HCT116 (cell line): Measurements from ENCODE around the gene OASL. TPM values are rescaled to one million over a fixed set of nuclear protein-coding genes. Genes with fewer than 3 reads are reported as not detected.

Experiments used
- ATAC-seq: fragments of 200-7000 bp; cut with Tn5 transposase; 2 replicates; pipeline ENCODE4 v1.9.1; 2020; ENCODE audit warnings: mild to moderate bottlenecking, moderate library complexity
- BruUV-seq: library from RNA; stranded (reverse); fragments of 400-500 nt; replicated peaks from 2 replicates; lab custom pipeline; 2021; lab: Mats Ljungman, UMichigan
- CTCF ChIA-PET: fragments of 300-600 bp; sonication (Branson Sonifier 250); formaldehyde crosslinking; loops from one replicate; lab custom pipeline; 2021; ENCODE audit warnings: antibody characterized with exemption; lab: Charles Lee
- POLR2A ChIA-PET: fragments of 300-600, 350-600 bp; sonication (Branson Sonifier 250); formaldehyde crosslinking; loops from one replicate; lab custom pipeline; 2021; ENCODE audit warnings: antibody characterized with exemption; lab: Charles Lee
- RAD21 ChIA-PET, 2 experiments: fragments of 300-600 bp; sonication (Branson Sonifier 250); formaldehyde crosslinking; loops; one replicate each; lab custom pipeline; 2023; ENCODE audit warnings: low total read pairs in 2 of 2; ENCODE audit not compliant: uncharacterized antibody in 2 of 2, unreplicated experiment in 2 of 2, low non-redundant PET in 1 of 2; lab: Charles Lee
- DNase-seq: peaks from one replicate; pipeline ENCODE4 v3.0.0-alpha.2; 2010; ENCODE audit warnings: low read depth, low spot score
- H2AFZ ChIP-seq: fragments of 200-600 bp; shearing (Covaris generic), sonication (generic); 2 replicates; pipeline ENCODE4 v1.6.1; 2017; ENCODE audit warnings: low read depth, mixed run types, mixed read lengths, antibody characterized with exemption, low read length; ENCODE audit not compliant: poor library complexity, severe bottlenecking
- H3K27ac ChIP-seq: 2 replicates; pipeline ENCODE4 v1.5.1; 2012; ENCODE audit warnings: low read depth, low read length
- H3K27me3 ChIP-seq: fragments of 200-600 bp; sonication (generic); 2 replicates; pipeline ENCODE4 v1.6.1; 2016; ENCODE audit warnings: mixed run types, low read length, mixed read lengths; ENCODE audit not compliant: insufficient read depth
- H3K36me3 ChIP-seq, 2 experiments: fragments of 200-500 bp in 1 of 2; fragments of 200-600 bp in 1 of 2; sonication (Bioruptor generic) in 1 of 2; sonication (generic) in 1 of 2; 2 replicates each; pipeline versions ENCODE4 v1.5.1 to v1.6.1; 2014 to 2016; ENCODE audit warnings: low read length in 2 of 2, inconsistent platforms in 1 of 2, mixed read lengths in 1 of 2, mixed run types in 1 of 2; ENCODE audit not compliant: insufficient read depth in 2 of 2, control insufficient read depth in 1 of 2
- H3K4me1 ChIP-seq, 2 experiments: fragments of 200-600 bp in 1 of 2; sonication (generic) in 1 of 2; 2 replicates each; pipeline versions ENCODE4 v1.5.1 to v1.6.1; 2012 to 2017; ENCODE audit warnings: low read length in 2 of 2, inconsistent platforms in 1 of 2, mild to moderate bottlenecking in 1 of 2, mixed read lengths in 1 of 2, mixed run types in 1 of 2, moderate library complexity in 1 of 2; ENCODE audit not compliant: insufficient read depth in 2 of 2, control insufficient read depth in 1 of 2
- H3K4me2 ChIP-seq: fragments of 200-600 bp; sonication (generic); 2 replicates; pipeline ENCODE4 v1.6.1; 2017; ENCODE audit warnings: mixed run types, low read length, mixed read lengths
- H3K4me3 ChIP-seq, 2 experiments: fragments of 200-600 bp in 1 of 2; sonication (generic) in 1 of 2; replicated peaks in 1 of 2; 2 replicates each; pipeline ENCODE4 v1.5.1; 2011 to 2016; ENCODE audit warnings: low read length in 2 of 2, control low read depth in 1 of 2, low read depth in 1 of 2, mild to moderate bottlenecking in 1 of 2, mixed read lengths in 1 of 2, mixed run types in 1 of 2
- H3K79me2 ChIP-seq: fragments of 200-600 bp; sonication (generic); 2 replicates; pipeline ENCODE4 v1.6.1; 2017; ENCODE audit warnings: mild to moderate bottlenecking, mixed run types, low read length, moderate library complexity, mixed read lengths; ENCODE audit not compliant: insufficient read depth
- H3K9ac ChIP-seq: fragments of 200-600 bp; sonication (generic); 2 replicates; pipeline ENCODE4 v1.6.1; 2016; ENCODE audit warnings: low read length, mixed read lengths
- H3K9me2 ChIP-seq: fragments of 200-600 bp; sonication (generic), shearing (Covaris generic); 2 replicates; pipeline ENCODE4 v1.6.1; 2017; ENCODE audit warnings: mixed run types, mild to moderate bottlenecking, moderate library complexity; ENCODE audit not compliant: insufficient read depth
- H3K9me3 ChIP-seq, 2 experiments: fragments of 200-500 bp in 1 of 2; fragments of 200-600 bp in 1 of 2; sonication (Bioruptor generic) in 1 of 2; sonication (generic) in 1 of 2; 2 replicates each; pipeline ENCODE4 v1.6.1; 2014 to 2017; ENCODE audit warnings: low read length in 2 of 2, mixed read lengths in 2 of 2, inconsistent platforms in 1 of 2, low read depth in 1 of 2, mild to moderate bottlenecking in 1 of 2, mixed run types in 1 of 2, moderate library complexity in 1 of 2; ENCODE audit not compliant: control insufficient read depth in 1 of 2, insufficient read depth in 1 of 2
- H4K20me1 ChIP-seq: fragments of 200-600 bp; sonication (generic), shearing (Covaris generic); 2 replicates; pipeline ENCODE4 v1.6.1; 2017; ENCODE audit warnings: mixed run types, mild to moderate bottlenecking, moderate library complexity; ENCODE audit not compliant: insufficient read depth
- CBX3 ChIP-seq: IDR thresholded peaks from 2 replicates; pipeline ENCODE4 v1.6.1; 2012; ENCODE audit warnings: low read depth
- JUND ChIP-seq: IDR thresholded peaks from 2 replicates; pipeline ENCODE4 v1.6.1; 2012
- SRF ChIP-seq: IDR thresholded peaks from 2 replicates; pipeline ENCODE4 v1.6.1; 2012; ENCODE audit warnings: low read depth
- YY1 ChIP-seq: IDR thresholded peaks from 2 replicates; pipeline ENCODE4 v1.6.1; 2011; ENCODE audit warnings: low read length, low read depth, moderate library complexity, mild to moderate bottlenecking; ENCODE audit not compliant: insufficient replicate concordance; ENCODE audit errors: extremely low read depth
- ZFX ChIP-seq: fragments of 450-650 bp; IDR thresholded peaks from 2 replicates; pipeline ENCODE4 v1.6.1; 2017
- ZNF274 ChIP-seq: fragments of 200-500 bp; sonication (Bioruptor generic); IDR thresholded peaks from 2 replicates; pipeline ENCODE4 v1.6.1; 2014; ENCODE audit warnings: mild to moderate bottlenecking, low read depth, low read length, inconsistent platforms
- intact Hi-C: fragments of 100-400 bp; cut with micrococcal nuclease; formaldehyde crosslinking; loops from 2 replicates; pipeline ENCODE4 v1.10.0; 2022
- total RNA-seq: library from RNA; stranded (reverse); gene quantifications from one replicate; pipeline ENCODE4 v1.2.1, GENCODE V29; 2021; ENCODE audit not compliant: unreplicated experiment
- TF ChIP-seq, protein P1 (sequence below), 3 experiments: fragments of 200-600 bp in 1 of 3; sonication (generic) in 1 of 3; IDR thresholded peaks in 2 of 3; conservative IDR thresholded peaks in 1 of 3; 2 replicates each; pipeline ENCODE4 v1.5.1; 2012 to 2017; ENCODE audit warnings: low read depth in 2 of 3, low read length in 2 of 3, antibody characterized with exemption in 1 of 3, borderline replicate concordance in 1 of 3, control low read depth in 1 of 3, mild to moderate bottlenecking in 1 of 3, mixed read lengths in 1 of 3, mixed run types in 1 of 3, moderate library complexity in 1 of 3; ENCODE audit not compliant: insufficient read depth in 1 of 3
- TF ChIP-seq, protein P2 (sequence below): IDR thresholded peaks from 2 replicates; pipeline ENCODE4 v1.6.1; 2011; ENCODE audit warnings: mild to moderate bottlenecking, low read length, moderate library complexity; ENCODE audit not compliant: insufficient replicate concordance; ENCODE audit errors: extremely low read depth
- TF ChIP-seq, protein P3 (sequence below): IDR thresholded peaks from 2 replicates; pipeline ENCODE4 v1.6.1; 2012

OASL gene
- total RNA-seq, 1 experiment from 2014 or later, result 4.1 TPM

DNA sequence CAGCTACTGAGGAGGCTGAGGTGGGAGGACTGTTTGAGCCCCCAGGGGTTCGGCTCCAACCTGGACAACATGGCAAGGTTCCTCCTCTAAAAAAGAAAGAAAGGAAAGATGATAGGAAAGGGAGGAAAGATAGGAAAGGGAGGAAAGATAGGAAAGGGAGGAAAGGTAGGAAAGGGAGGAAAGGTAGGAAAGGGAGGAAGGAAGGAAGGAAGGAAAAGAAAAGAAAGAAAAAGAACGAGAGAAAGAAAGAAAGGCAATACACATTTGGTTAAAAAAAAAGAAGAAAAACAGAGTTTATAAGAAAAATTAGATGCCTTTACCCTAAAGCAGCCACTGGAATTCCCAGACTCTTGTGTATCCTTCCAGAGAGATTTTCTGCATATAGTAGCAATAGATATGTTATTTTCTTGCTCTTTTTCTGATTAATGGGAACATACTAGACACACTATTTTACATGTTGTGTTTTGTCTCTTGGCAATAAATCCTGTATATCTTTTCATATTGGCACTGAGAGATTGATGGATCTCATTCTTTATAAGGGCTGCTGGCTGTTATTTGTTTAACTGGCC is 48.5 kb downstream of the OASL start:
- TF ChIP-seq YY1, result no peak
- TF ChIP-seq ZFX, result no peak
- no peak for TF ChIP-seq ZNF274
- TF ChIP-seq, protein P1, sequence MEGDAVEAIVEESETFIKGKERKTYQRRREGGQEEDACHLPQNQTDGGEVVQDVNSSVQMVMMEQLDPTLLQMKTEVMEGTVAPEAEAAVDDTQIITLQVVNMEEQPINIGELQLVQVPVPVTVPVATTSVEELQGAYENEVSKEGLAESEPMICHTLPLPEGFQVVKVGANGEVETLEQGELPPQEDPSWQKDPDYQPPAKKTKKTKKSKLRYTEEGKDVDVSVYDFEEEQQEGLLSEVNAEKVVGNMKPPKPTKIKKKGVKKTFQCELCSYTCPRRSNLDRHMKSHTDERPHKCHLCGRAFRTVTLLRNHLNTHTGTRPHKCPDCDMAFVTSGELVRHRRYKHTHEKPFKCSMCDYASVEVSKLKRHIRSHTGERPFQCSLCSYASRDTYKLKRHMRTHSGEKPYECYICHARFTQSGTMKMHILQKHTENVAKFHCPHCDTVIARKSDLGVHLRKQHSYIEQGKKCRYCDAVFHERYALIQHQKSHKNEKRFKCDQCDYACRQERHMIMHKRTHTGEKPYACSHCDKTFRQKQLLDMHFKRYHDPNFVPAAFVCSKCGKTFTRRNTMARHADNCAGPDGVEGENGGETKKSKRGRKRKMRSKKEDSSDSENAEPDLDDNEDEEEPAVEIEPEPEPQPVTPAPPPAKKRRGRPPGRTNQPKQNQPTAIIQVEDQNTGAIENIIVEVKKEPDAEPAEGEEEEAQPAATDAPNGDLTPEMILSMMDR (IDR thresholded peaks at IDR 0.05 in 2 of 3, conservative IDR thresholded peaks at IDR 0.05 in 1 of 3; ENCODE audit: borderline replicate concordance in 1 of 3, insufficient read depth in 1 of 3, low read depth in 2 of 3, low read length in 2 of 3), result no peak
- TF ChIP-seq JUND, result no peak
- no peak for TF ChIP-seq SRF
- TF ChIP-seq, protein P2, sequence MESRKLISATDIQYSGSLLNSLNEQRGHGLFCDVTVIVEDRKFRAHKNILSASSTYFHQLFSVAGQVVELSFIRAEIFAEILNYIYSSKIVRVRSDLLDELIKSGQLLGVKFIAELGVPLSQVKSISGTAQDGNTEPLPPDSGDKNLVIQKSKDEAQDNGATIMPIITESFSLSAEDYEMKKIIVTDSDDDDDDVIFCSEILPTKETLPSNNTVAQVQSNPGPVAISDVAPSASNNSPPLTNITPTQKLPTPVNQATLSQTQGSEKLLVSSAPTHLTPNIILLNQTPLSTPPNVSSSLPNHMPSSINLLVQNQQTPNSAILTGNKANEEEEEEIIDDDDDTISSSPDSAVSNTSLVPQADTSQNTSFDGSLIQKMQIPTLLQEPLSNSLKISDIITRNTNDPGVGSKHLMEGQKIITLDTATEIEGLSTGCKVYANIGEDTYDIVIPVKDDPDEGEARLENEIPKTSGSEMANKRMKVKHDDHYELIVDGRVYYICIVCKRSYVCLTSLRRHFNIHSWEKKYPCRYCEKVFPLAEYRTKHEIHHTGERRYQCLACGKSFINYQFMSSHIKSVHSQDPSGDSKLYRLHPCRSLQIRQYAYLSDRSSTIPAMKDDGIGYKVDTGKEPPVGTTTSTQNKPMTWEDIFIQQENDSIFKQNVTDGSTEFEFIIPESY, result no peak
- TF ChIP-seq, protein P3, sequence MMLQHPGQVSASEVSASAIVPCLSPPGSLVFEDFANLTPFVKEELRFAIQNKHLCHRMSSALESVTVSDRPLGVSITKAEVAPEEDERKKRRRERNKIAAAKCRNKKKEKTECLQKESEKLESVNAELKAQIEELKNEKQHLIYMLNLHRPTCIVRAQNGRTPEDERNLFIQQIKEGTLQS, result no peak
- no peak for TF ChIP-seq CBX3
- no peaks in the 10 kb centered on the region for H4K20me1 ChIP-seq
- H3K9me2 ChIP-seq, result no peaks in the 10 kb centered on the region
- no peak overlapping the region for H3K27ac ChIP-seq
- no peaks in the 10 kb centered on the region; a peak in 1 of 4 replicates for H3K4me1 ChIP-seq
- intact Hi-C loops, result no loop called here
- no peaks in the 10 kb centered on the region for H3K79me2 ChIP-seq
- ChIA-PET RAD21 (no interaction called here), CTCF (no interaction called here), POLR2A (no interaction called here)
- no peak for DNase-seq
- no TSS peak for BruUV-seq
- H3K36me3 ChIP-seq, result no peaks in the 10 kb centered on the region
- no peak overlapping the region for H3K4me2 ChIP-seq
- H3K9ac ChIP-seq, result no peak overlapping the region
- H3K9me3 ChIP-seq, result no peaks in the 10 kb centered on the region
- H3K27me3 ChIP-seq, result no peaks in the 10 kb centered on the region
- H2AFZ ChIP-seq, result no peak overlapping the region
- no peak for ATAC-seq
- H3K4me3 ChIP-seq, result no peak overlapping the region
